ENCODE measurements around the gene PPP2R1B.

PPP2R1B gene

DNA sequence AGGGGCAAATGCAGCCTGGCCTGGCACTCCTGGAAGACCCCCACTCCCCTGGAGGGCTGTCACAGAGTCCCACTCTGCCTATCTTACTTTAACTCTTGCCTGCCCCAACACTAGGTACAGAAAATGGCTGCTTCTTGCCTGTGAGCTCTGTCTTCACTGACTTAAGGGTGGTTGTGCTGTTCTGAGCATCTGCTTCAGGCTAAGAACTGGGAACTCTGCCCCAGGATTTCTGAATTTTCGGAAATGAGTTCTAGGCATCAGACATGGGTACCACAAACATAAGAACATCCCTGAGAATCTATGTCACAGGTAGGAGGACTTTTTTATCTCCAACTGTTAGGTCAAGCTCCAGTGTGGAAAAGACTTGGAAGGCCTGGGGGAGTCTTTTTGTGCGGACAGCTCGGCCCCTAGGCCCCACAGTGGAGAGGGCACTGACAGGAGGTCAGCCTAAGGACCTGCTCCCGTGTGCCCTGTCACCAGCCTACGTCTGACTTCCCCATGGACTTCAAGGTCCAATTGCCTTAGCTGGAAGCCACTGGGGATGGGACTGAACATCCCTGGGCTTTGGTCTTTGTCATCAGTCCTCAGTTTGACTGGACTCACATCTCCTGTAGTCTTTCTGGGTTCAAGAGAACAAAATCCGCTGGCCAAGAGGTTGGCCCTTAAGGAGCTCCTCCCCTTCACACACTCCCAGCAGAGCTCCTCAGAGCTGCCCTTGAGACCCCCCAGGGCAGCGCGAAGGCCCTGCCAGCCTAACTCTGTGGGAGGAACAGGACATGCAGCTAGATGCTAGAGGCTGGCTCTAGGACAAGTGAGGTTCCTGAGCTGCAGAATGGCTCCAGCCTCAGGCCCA, 31.9 kb downstream of the PPP2R1B start:
- no peak overlapping the region for H3K9ac ChIP-seq (ENCODE audit: low read depth, low read length)
- H3K4me3 ChIP-seq (ENCODE audit: low read depth, low read length), result no peak overlapping the region
- H3K27me3 ChIP-seq (ENCODE audit: control insufficient read depth, insufficient read depth, low read length), result no peaks in the 10 kb centered on the region
- H3K4me1 ChIP-seq (ENCODE audit: control insufficient read depth, insufficient read depth, low read length), result 0 out of 2 replicates have a peak, but pooled peaks cover 5% of the 10 kb centered on the region
- no peaks in the 10 kb centered on the region for H3K36me3 ChIP-seq (ENCODE audit: control insufficient read depth, insufficient read depth, low read length)
- H3K27ac ChIP-seq (ENCODE audit: low read depth, low read length), result peak overlapping the region; percentile 15
- H3K9me3 ChIP-seq (ENCODE audit: control insufficient read depth, insufficient read depth, low read length), result no peaks in the 10 kb centered on the region

DNA sequence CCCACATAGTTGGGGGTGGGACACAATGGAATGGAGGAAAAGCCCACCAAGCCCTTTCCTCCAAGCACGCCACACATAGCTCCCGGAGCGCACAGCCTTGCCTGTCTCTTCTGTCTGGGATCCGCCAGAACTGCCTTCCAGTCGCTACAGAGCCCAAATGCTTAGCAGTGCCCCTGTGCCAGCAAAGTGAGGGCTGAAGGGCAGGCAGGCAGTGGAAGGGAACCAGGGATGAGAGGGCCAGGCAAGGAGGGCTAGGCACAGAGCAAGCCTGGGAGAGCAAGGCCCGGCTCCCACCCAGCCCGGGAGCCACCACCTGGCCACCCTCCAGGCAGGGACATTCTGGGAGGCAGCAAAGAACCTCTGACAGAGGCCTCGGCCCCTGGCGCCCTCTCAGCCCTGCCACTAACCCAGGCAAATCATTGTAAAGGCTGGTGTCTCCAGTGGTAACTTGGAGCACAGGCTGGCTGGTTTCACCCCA, 32.5 kb downstream of the PPP2R1B start:
- no peak overlapping the region for H3K4me3 ChIP-seq (ENCODE audit: low read depth, low read length)
- H3K9ac ChIP-seq (ENCODE audit: low read depth, low read length), result no peak overlapping the region; the same call in 1 of the 2 replicates
- peak overlapping the region; percentile 48 for H3K27ac ChIP-seq (ENCODE audit: low read depth, low read length)
- H3K36me3 ChIP-seq (ENCODE audit: control insufficient read depth, insufficient read depth, low read length), result no peaks in the 10 kb centered on the region
- 0 out of 2 replicates have a peak, but pooled peaks cover 5% of the 10 kb centered on the region for H3K4me1 ChIP-seq (ENCODE audit: control insufficient read depth, insufficient read depth, low read length)
- no peaks in the 10 kb centered on the region for H3K9me3 ChIP-seq (ENCODE audit: control insufficient read depth, insufficient read depth, low read length)
- no peaks in the 10 kb centered on the region for H3K27me3 ChIP-seq (ENCODE audit: control insufficient read depth, insufficient read depth, low read length)

DNA sequence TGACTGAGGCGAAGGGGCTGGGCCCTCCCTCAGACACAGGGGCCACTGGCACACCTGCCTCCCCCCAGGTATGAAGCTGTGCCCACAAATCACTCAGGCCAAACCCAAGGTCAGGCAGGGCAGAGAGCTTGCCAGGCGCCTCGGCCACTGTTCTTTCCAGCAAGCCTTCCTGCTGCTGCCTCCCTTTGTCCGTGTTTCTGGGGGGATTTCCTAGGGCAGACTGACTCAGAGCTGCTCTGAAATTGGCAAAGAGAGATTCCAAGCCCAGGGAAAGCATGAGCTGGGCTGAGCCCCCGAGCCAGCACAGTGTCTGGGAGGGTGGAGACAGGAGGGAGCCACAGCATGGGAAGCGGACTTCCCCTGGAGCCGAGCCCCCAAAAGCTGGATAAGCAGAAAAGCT, 33.2 kb downstream of the PPP2R1B start:
- no peak overlapping the region for H3K9ac ChIP-seq (ENCODE audit: low read depth, low read length)
- no peak overlapping the region for H3K4me3 ChIP-seq (ENCODE audit: low read depth, low read length)
- H3K9me3 ChIP-seq (ENCODE audit: control insufficient read depth, insufficient read depth, low read length), result no peaks in the 10 kb centered on the region
- 0 out of 2 replicates have a peak, but pooled peaks cover 1% of the 10 kb centered on the region for H3K4me1 ChIP-seq (ENCODE audit: control insufficient read depth, insufficient read depth, low read length)
- no peaks in the 10 kb centered on the region for H3K27me3 ChIP-seq (ENCODE audit: control insufficient read depth, insufficient read depth, low read length)
- H3K27ac ChIP-seq (ENCODE audit: low read depth, low read length), result peak overlapping the region; percentile 48
- H3K36me3 ChIP-seq (ENCODE audit: control insufficient read depth, insufficient read depth, low read length), result no peaks in the 10 kb centered on the region

DNA sequence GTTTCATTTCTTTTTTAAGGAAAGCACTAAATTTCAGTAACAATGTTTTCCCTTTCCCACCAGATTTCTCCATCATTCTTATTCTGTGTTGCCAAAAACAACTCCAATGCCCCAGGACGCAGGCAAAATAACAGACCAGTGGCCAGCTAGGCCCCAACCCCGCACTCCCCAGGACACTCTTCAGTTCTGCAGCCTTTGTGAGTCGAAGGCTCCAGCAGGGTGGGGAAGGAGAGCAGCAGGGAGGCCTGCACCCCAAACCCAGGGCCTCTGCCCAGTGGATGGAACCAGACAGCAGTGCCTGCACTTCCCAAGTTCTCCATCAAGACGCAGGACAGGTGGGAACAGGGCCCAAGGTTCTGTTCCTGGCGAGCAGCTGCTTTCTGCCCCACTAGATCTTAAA, 34.4 kb downstream of the PPP2R1B start:
- H3K27ac ChIP-seq (ENCODE audit: low read depth, low read length), result no peak overlapping the region

DNA sequence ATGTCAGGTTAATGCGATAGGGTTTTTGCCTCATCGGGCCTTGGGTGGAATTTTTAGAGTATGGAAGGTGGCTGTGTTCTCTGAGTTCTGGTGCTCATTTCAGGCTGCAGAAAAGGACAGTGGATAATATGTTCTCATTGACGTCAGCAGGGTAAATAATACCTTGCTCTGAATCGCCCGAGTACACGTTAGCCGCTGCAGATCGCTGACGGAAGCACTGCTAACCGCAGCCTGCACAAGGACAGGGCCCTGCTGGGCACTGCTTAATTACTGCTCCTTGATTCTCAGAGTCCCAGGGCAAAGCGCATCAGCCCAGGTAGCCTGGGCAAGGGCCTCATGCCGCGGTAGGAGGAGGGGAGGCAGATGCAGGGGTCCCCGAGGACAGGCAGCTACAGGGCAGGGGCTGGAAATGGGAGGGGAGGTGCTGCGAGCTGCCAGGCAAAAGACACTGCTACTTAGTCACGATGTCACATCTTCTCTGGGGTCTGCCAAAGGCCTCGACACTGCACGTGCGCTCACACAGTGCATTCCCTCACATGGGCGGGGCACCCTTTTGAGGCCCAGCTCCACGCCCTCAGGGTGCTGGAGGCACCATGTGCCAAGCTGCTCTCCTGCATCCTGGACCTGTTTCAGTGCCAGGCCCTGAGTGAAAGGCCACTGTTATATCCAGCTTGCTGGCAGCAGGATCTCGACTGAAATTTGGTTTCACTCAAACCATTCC, 35.2 kb downstream of the PPP2R1B start:
- no peaks in the 10 kb centered on the region for H3K9me3 ChIP-seq (ENCODE audit: control insufficient read depth, insufficient read depth, low read length)
- H3K27ac ChIP-seq (ENCODE audit: low read depth, low read length), result no peak overlapping the region
- H3K4me1 ChIP-seq (ENCODE audit: control insufficient read depth, insufficient read depth, low read length), result no peaks in the 10 kb centered on the region
- no peak overlapping the region for H3K9ac ChIP-seq (ENCODE audit: low read depth, low read length)
- H3K4me3 ChIP-seq (ENCODE audit: low read depth, low read length), result no peak overlapping the region
- H3K36me3 ChIP-seq (ENCODE audit: control insufficient read depth, insufficient read depth, low read length), result peaks cover 9% of the 10 kb centered on the region
- no peaks in the 10 kb centered on the region for H3K27me3 ChIP-seq (ENCODE audit: control insufficient read depth, insufficient read depth, low read length)

More for the DNA sequence above, 34.4 kb downstream of the PPP2R1B start:
- Histone ChIP-seq H3K9ac (ENCODE audit: low read depth, low read length) (no peak overlapping the region), H3K4me1 (ENCODE audit: control insufficient read depth, insufficient read depth, low read length) (no peaks in the 10 kb centered on the region), H3K4me3 (ENCODE audit: low read depth, low read length) (no peak overlapping the region), H3K9me3 (ENCODE audit: control insufficient read depth, insufficient read depth, low read length) (no peaks in the 10 kb centered on the region), H3K27me3 (ENCODE audit: control insufficient read depth, insufficient read depth, low read length) (no peaks in the 10 kb centered on the region), H3K36me3 (ENCODE audit: control insufficient read depth, insufficient read depth, low read length) (0 out of 2 replicates have a peak, but pooled peaks cover 2% of the 10 kb centered on the region)

DNA sequence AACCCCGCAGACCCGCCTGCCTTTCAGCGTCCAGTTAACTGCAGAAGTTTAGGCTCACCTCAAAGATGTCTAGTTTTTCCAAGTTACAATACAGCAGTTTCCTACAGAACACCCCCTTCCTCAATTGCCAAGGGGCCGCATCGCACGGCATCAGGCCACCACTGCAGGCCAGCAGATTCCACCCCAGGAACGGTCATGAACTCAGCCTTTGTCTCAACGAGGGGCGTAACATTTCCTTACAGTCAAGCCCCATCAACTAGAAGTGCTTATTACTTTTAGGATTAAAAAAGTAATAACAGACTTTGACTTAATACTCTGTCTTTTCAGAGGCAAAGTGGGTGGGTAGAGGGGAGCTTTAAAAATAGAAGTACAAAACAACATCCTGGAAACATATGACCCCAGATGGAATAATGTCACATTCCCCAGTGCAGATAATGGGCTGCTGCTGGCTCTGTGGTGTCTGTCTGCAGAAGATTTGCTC, 36.3 kb downstream of the PPP2R1B start:
- no peak overlapping the region for H3K9ac ChIP-seq (ENCODE audit: low read depth, low read length)
- H3K4me1 ChIP-seq (ENCODE audit: control insufficient read depth, insufficient read depth, low read length), result no peaks in the 10 kb centered on the region
- no peaks in the 10 kb centered on the region for H3K27me3 ChIP-seq (ENCODE audit: control insufficient read depth, insufficient read depth, low read length)
- H3K4me3 ChIP-seq (ENCODE audit: low read depth, low read length), result no peak overlapping the region
- no peak overlapping the region for H3K27ac ChIP-seq (ENCODE audit: low read depth, low read length)
- H3K9me3 ChIP-seq (ENCODE audit: control insufficient read depth, insufficient read depth, low read length), result no peaks in the 10 kb centered on the region
- peaks cover 16% of the 10 kb centered on the region for H3K36me3 ChIP-seq (ENCODE audit: control insufficient read depth, insufficient read depth, low read length)

DNA sequence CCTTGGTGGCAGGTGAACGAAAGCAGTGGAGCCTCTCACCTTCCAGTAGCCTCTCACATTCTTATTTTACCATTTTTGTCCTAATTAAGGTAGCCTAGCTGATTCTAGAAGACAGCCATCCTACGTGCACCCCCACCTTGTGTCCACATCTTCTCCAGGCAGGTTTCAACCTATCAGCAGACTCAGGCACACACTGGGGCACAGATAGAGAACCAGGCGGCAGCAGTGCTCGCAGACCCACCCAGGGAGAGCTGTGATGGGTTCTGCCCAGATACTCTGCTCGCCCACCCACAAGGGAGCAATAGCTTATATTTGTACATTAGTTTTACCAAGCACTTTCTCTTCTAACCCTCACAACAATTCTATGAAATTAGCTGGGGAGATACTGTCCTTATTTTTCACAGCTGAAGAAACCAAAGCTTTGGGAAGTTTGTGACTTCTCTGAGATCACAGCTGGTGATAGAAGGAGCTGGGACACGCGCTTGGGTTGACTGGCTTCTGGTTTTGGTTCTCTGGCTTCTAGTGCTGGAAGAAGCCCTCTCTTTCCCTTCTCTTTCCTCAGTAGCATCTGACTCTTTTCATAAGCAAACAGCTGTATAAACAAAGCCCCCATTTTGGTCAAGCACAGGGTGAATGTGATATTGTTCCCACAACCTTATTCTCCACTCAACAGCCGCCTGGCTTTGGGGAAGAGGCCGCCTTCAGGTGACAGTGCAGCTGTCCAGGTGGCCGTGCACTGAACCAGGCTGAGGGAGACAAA, 36.9 kb downstream of the PPP2R1B start:
- no peak overlapping the region for H3K4me3 ChIP-seq (ENCODE audit: low read depth, low read length)
- H3K27me3 ChIP-seq (ENCODE audit: control insufficient read depth, insufficient read depth, low read length), result no peaks in the 10 kb centered on the region
- H3K27ac ChIP-seq (ENCODE audit: low read depth, low read length), result no peak overlapping the region
- H3K36me3 ChIP-seq (ENCODE audit: control insufficient read depth, insufficient read depth, low read length), result peaks cover 23% of the 10 kb centered on the region
- H3K4me1 ChIP-seq (ENCODE audit: control insufficient read depth, insufficient read depth, low read length), result no peaks in the 10 kb centered on the region
- H3K9me3 ChIP-seq (ENCODE audit: control insufficient read depth, insufficient read depth, low read length), result no peaks in the 10 kb centered on the region
- no peak overlapping the region for H3K9ac ChIP-seq (ENCODE audit: low read depth, low read length)

DNA sequence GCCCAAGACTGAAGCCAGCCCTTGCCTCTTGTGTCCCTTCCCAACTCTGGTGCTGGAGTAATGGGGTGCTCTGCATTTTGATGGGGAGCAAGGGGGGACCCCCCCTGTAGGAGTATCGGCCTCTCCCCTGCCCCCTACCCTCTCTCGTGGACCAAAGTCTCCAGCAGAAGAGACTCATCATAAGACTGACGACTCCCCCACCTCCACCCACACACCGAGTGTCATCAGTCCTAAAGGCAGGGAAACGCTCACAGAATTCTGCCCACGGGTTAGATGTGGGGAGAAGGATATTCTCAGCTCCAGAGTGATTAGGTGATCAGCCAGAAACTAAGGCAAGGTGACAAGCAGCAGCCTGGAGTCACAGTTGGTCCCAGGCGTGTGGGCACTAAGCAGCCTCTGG, 38.8 kb downstream of the PPP2R1B start:
- Histone ChIP-seq H3K4me1 (ENCODE audit: control insufficient read depth, insufficient read depth, low read length) (peaks cover 6% of the 10 kb centered on the region; the same call in 1 of the 2 replicates), H3K9ac (ENCODE audit: low read depth, low read length) (no peak overlapping the region), H3K4me3 (ENCODE audit: low read depth, low read length) (no peak overlapping the region), H3K27ac (ENCODE audit: low read depth, low read length) (no peak overlapping the region), H3K27me3 (ENCODE audit: control insufficient read depth, insufficient read depth, low read length) (no peaks in the 10 kb centered on the region), H3K36me3 (ENCODE audit: control insufficient read depth, insufficient read depth, low read length) (peaks cover 38% of the 10 kb centered on the region), H3K9me3 (ENCODE audit: control insufficient read depth, insufficient read depth, low read length) (no peaks in the 10 kb centered on the region)

DNA sequence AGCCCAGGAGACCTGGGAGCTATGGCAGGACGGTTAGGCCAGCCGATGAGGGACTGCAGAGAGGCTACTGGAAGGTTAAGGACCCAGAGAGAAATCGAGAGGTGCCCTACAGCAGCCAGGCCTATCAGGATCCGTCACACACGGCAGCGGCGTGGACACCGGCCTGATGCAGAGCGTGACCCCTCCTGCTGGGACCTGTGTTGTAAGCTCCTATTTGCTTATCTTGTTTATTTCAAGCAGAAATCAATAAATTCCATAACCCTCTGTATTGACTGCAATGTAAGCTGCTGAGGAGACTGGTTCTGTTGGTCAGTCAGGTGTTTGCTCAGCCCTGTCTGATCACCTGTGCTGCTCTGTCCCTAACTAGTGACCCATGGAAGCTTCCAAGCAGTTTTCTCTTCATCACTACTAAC, 39.9 kb downstream of the PPP2R1B start:
- Histone ChIP-seq H3K36me3 (ENCODE audit: control insufficient read depth, insufficient read depth, low read length) (peaks cover 50% of the 10 kb centered on the region), H3K27ac (ENCODE audit: low read depth, low read length) (no peak overlapping the region)

DNA sequence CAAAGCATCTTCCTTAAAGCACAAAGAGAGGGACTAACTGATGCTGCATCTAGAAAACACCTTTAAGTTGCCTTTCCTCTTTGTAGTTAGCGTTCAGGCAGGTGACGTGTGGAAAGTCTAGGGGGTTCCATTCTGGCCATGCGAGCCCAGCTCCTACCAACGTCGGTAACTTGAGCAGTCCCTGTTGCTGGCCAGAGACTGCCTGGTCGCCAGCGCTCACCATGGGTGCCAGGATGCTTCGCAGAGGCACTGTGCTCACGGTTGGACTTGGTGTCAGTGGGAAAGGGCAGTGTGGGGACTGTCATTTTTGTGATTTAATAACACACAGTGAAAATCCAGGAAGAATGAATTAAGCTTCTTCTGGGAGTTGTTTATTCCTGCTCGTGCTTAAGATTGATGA, 40.6 kb downstream of the PPP2R1B start:
- Histone ChIP-seq H3K4me1 (ENCODE audit: control insufficient read depth, insufficient read depth, low read length) (peaks cover 6% of the 10 kb centered on the region; the same call in 1 of the 2 replicates), H3K9me3 (ENCODE audit: control insufficient read depth, insufficient read depth, low read length) (no peaks in the 10 kb centered on the region), H3K9ac (ENCODE audit: low read depth, low read length) (no peak overlapping the region), H3K36me3 (ENCODE audit: control insufficient read depth, insufficient read depth, low read length) (peaks cover 56% of the 10 kb centered on the region), H3K27ac (ENCODE audit: low read depth, low read length) (no peak overlapping the region), H3K4me3 (ENCODE audit: low read depth, low read length) (no peak overlapping the region), H3K27me3 (ENCODE audit: control insufficient read depth, insufficient read depth, low read length) (no peaks in the 10 kb centered on the region)

More for the DNA sequence above, 39.9 kb downstream of the PPP2R1B start:
- peaks cover 6% of the 10 kb centered on the region; the same call in 1 of the 2 replicates for H3K4me1 ChIP-seq (ENCODE audit: control insufficient read depth, insufficient read depth, low read length)
- H3K9me3 ChIP-seq (ENCODE audit: control insufficient read depth, insufficient read depth, low read length), result no peaks in the 10 kb centered on the region
- no peaks in the 10 kb centered on the region for H3K27me3 ChIP-seq (ENCODE audit: control insufficient read depth, insufficient read depth, low read length)
- H3K4me3 ChIP-seq (ENCODE audit: low read depth, low read length), result no peak overlapping the region
- no peak overlapping the region for H3K9ac ChIP-seq (ENCODE audit: low read depth, low read length)
